RWPE1 (cell line): ENCODE measurements around the gene USP32.

Experiments
- CTCF ChIA-PET: fragments of 350-600 bp; sonication (Branson Sonifier 250); formaldehyde crosslinking; extraction: SDS; loops from one replicate; lab custom pipeline; 2021; lab: Yijun Ruan, JAX
- POLR2A ChIA-PET: fragments of 400-600 bp; formaldehyde crosslinking; extraction: SDS; loops from one replicate; lab custom pipeline; 2020; ENCODE audit warnings: antibody characterized with exemption; ENCODE audit not compliant: low non-redundant PET; lab: Yijun Ruan, JAX
- DNase-seq: peaks from one replicate; pipeline ENCODE4 v3.0.0; 2012; ENCODE audit warnings: low spot score
- H3K27ac ChIP-seq: fragments of 450-650 bp; 2 replicates; pipeline ENCODE4 v1.5.1; 2017
- CTCF ChIP-seq: fragments of 450-650 bp; conservative IDR thresholded peaks from 2 replicates; pipeline ENCODE4 v1.5.1; 2017; ENCODE audit warnings: low read depth, mild to moderate bottlenecking

Gene USP32

GRCh38 chr17:60253048-60253447, 138.9 kb downstream of the USP32 start:
- H3K27ac ChIP-seq, result no peak overlapping the region
- no peak for DNase-seq
- no peak for TF ChIP-seq CTCF
- ChIA-PET CTCF (no interaction called here), POLR2A (no interaction called here)

GRCh38 chr17:60252459-60252858, 139.5 kb downstream of the USP32 start:
- H3K27ac ChIP-seq, result no peak overlapping the region
- CTCF ChIA-PET, result no interaction called here
- DNase-seq, result no peak
- no peak for TF ChIP-seq CTCF
- POLR2A ChIA-PET, result no interaction called here

GRCh38 chr17:60249290-60249826, 142.6 kb downstream of the USP32 start:
- ChIA-PET CTCF (no interaction called here), POLR2A (no interaction called here)
- DNase-seq, result no peak
- H3K27ac ChIP-seq, result no peak overlapping the region
- no peak for TF ChIP-seq CTCF

GRCh38 chr17:60248618-60249289, 143.2 kb downstream of the USP32 start:
- CTCF ChIA-PET, result no interaction called here
- no peak for DNase-seq
- H3K27ac ChIP-seq, result no peak overlapping the region
- POLR2A ChIA-PET, result no interaction called here
- no peak for TF ChIP-seq CTCF

GRCh38 chr17:60247836-60248461, 144.0 kb downstream of the USP32 start:
- CTCF ChIA-PET, result interaction anchor here (0.6 kb wide), 1 partner anchor 454 kb away, joined by 3 read pairs; no protein-coding TSS in a partner anchor
- no peak overlapping the region for H3K27ac ChIP-seq
- POLR2A ChIA-PET, result no interaction called here
- TF ChIP-seq CTCF, result no peak
- no peak for DNase-seq

- ChIA-PET POLR2A (no interaction called here), CTCF (interaction anchor here (0.7 kb wide), 1 partner anchor 426 kb away, joined by 6 read pairs; no protein-coding TSS in a partner anchor)
- TF ChIP-seq CTCF, result no peak
- no peak for DNase-seq
- H3K27ac ChIP-seq, result no peak overlapping the region
Measured at GRCh38 chr17:60244656-60245055, 147.3 kb downstream of the USP32 start.
